NCI-H82 (cell line): ENCODE data around the gene NR3C2.
A peak's percentile ranks its signal among the peaks of the same experiment; 100 is the strongest.

ENCODE experiments used
- DNase-seq: peaks from one replicate; lab custom pipeline; 2025; lab: John Stamatoyannopoulos, UW

NR3C2 gene

DNA sequence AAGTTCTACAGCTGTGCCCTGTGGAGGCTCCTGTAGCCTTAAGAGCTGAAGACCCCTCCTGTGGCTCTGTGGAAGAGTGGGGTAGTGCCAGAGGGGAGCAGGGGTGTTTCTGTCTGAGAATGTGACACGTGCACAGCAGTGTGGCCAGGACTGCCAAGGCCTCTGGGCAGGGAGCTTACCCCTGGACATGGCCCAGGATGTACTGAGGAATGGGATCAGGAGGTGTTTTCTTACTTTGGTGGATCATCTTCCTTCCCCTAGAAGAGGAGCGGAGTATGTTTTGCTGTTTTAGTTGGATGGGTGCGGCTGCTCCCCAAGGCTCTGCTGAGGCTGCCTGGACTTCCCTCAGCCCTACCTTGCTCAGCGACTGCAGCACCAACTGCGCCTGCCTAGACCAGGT lies 367.8 kb downstream of the NR3C2 start:
- DNase-seq: no peak

GRCh38 chr4:148073349-148073748 lies 368.9 kb downstream of the NR3C2 start:
- no peak for DNase-seq

DNA sequence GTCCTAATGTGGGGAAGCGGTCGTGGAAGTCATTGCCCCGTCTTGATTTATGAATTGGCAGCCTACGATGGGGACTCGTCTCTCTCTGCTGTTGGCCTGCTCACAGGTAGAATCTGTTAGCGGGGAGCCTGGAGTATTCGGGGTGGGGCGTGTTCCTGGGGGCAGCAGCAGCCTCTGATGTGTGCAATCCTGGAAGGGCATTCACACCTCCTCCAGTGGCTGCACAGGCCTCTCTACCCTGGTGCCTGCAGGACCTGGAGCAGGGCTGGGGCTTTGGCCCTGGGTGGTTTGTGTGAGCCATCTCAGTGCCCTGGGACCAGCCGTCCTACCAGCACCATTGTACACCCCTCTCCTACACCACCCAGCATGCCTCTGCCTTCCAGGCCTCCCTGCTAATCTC lies 369.4 kb downstream of the NR3C2 start:
- no peak for DNase-seq

- DNase-seq: no peak
Observed at GRCh38 chr4:148071009-148071408, 371.2 kb downstream of the NR3C2 start.

- DNase-seq: no peak
Observed at GRCh38 chr4:148069895-148070178, 372.4 kb downstream of the NR3C2 start.

DNA sequence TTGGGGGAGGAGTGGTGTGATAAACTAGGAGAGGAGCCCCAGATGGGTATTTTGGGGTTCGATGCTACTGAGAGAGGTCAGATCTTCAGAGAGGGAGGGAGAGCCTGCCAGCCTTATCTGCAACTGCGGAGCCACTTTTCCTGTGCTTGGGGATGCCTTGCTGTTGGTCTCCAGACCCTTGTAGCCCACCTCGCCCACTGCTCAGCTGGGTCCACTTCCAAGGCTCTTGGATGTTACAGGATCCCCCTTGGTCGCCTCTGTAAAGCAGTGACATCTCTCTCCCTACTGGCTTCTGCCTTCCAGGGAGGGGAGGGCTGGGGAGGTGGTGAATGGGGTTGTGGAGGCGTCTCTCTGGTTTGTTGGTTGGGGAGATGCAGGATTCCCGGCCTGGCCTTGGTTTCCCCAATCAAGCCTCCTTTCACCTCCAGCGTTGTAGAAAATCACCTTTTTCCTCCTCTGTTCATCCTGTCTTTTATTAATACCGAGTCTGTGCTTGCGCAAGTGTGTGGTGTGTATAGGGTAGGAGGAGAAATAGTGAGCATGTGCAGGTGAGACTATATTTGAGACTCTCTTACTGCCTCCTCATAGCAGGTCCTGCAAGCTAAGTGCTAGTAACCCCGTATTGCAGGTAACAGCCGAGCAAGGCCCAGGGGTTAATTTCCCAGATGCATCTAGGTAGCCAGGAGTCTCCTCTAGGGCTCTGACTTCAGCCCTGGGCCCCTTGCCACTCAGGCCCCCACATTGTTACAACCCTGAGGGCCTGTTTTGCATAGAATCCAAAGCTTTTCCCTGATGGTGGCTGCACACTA lies 372.9 kb downstream of the NR3C2 start:
- no peak for DNase-seq

- DNase-seq: peak; percentile 92
Observed at GRCh38 chr4:148068065-148068911, 373.9 kb downstream of the NR3C2 start.

DNA sequence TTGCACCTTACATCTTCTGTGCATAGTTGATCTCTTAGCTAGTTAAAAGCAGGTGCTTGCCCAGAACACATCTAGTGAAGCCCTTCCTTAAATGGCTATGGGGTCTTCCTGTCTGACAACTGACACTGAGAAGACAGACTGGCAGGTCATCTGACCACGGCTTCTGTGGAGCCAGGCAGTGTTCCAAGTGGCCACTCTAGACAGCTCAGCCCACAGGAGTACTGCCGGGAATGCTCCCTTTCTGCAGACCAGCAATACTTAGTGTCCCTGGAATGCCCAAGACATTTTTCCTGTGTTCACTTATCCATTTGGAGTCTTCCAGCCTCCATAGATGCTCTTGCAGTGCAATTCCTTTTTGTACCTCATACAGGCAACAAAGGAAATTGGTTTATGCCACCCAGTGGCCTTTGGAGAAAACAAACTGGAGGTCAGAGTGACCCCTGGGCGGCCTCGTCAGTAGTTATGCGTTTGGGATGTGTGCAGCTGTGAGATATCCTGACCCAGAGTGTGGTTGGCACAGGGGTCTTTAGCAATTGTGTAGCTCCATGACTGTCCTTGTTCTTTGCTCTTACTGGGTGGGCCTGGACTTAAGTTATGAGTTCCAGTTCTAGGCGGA lies 374.8 kb downstream of the NR3C2 start:
- peak; percentile 30 for DNase-seq

- peak; percentile 50 for DNase-seq
Observed at GRCh38 chr4:148065075-148065474, 377.1 kb downstream of the NR3C2 start.

DNA sequence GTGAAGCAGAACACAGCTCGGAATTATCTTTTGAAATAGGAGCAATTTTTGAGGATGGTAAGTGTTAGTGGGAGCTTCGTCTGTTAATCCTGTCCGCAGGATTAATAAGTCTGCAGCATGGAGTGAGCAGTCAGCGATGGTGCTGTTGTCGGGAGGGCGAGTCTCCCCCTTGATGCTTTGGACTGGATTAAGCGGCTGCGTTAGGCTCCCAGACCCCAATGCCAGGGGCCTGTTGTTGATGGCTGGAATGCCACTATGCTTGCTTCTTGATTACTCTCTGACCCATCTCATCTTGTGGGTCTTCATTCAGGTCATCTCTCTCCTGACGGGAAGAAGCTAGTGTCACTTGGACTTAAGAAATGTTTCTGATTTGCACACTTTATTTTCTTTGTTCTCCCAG lies 377.8 kb downstream of the NR3C2 start:
- DNase-seq: peak; percentile 87

GRCh38 chr4:148062301-148062950 lies 379.8 kb downstream of the NR3C2 start:
- peak; percentile 45 for DNase-seq

DNA sequence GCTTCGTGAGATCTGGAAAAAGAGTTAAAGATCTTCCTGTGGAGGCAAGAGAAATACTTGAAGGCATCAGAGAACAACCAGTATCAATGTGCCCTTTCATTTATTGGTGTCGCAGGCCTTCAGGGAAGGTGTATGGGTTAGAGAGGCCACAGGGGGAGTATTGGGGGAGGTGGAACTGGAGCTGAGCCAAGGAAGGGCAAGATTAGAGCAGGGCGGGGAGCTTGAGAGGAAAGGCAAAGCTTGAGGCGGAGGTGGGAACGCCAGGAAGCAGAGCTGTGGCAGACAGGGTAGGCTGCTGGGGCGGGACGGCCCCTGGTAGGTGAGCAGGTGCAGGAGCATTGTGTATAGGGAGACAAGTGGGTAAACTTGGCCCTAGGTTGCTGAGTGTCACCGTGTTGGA lies 380.4 kb downstream of the NR3C2 start:
- peak; percentile 86 for DNase-seq

DNA sequence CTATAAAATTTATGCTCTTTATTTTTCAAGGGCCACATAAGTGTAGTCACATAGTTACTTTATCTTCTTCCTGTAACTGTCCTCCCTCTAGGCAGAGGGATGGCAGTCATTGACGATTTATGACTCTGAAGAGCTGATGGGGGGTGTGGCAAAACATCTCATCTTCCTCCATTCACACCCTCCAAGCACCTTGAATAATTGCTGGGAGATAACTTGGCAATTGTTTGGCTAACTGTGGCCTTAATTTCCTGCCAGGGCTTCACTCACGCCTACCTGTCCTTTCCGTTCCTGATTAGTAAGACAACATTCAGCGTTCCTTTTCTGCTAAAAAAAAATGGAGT lies 381.1 kb downstream of the NR3C2 start:
- DNase-seq: peak; percentile 51

GRCh38 chr4:148060264-148061140 lies 381.7 kb downstream of the NR3C2 start:
- peak; percentile 13 for DNase-seq

DNA sequence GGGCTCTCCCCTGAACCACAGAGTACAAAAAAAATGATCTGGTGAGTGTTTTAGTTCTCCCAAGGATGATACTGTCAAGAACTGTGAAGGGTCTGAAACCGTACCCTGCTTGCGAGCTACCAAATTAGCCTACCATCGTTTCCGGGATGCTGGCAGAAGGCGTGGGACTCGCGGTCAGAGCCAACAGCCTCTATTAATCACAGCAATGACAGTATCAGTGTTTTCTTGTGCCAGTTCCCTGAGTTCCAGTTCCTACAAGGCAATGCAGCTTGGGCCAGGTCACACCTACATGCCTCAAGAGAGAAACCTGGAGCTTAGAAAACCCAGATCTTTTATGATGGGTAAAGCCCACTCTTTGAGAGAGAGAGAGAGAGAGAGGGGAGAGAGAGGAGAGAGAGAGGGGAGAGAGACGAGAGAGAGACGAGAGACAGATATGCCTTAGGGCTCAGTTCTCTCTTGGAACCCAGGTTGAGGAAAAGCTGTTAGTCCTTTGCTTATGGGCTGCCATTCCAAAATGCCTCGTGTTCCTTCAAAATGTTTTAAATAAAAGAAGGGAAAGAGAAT lies 382.5 kb downstream of the NR3C2 start:
- DNase-seq: no peak

DNA sequence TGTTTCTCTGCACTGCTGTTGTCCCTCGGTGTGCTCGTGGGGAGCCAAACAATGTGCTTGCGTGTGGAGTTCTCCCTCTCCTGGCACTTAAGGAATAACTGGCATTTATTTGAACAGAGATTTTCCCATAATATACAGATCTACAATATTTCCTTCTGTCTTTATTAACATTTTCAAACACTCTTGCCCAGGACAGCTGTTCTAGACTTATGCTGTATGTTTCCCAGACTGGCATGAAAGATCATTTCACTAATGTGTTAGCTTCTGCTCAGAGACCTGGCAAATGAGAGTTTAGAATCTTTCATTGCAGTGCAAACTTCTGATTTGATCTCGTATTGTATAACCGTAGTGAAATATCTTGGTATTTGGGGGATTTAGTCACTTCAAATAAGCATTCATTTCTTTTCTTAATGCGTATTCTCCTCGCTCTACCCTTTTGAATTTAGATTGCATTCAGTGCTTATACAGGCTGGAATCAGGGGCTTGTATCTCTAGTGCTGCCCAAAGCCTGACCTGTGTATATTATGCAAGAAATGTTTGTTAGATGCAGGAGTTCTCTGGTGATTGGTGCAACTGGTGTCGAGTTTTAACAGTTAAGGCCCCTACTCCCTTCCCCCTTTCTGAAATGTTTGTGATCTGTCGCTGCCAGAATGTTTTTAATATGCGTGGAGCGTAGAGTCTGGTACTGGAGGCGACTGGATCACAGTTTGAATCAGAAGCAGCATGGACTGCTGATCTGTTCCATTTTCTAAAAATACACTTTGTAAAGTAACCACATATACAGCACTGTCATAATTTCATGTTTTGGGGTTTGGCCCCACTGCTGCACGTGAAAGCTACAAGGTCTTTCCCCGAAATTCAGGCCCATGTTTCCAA lies 384.0 kb downstream of the NR3C2 start:
- no peak for DNase-seq

DNA sequence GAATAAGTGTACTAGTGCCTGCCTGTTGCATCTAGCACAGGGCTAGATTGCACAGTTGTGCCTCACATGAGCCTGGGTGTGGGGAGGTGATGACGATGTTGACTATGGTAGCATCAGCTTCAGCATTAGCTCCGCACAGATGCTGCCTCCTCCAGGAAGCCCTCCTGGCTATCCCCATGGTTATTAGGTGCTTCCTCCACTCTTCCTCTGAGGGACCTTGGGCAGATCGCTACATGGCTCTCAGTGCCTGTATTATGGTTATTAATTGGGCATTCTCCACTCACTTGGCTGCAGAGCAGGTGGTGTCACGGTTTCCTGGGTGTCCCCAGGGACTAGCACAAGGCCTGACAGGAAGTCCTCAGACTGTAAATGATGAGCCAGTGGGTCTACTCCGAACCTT lies 384.7 kb downstream of the NR3C2 start:
- DNase-seq: peak; percentile 22

DNA sequence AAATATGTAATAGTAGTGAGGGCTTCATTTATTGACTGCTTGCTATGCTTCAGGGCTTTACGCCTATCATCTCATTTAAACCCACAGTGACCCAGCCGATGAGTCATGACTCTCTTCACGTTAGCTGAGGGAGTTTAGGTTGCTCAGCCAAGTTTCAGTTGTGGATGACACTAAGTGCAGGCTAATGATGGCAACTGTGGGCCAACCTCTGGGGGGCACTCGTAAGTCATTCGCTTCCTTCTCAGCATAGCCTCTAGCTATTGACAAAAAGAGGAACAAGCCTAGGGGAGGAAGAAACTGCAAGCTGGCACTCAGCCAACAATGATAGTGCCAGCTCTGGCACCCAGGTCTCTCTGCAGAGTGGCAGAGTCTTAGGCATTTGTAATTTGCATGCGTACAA lies 385.3 kb downstream of the NR3C2 start:
- no peak for DNase-seq

GRCh38 chr4:148055844-148056243 lies 386.4 kb downstream of the NR3C2 start:
- DNase-seq: no peak

DNA sequence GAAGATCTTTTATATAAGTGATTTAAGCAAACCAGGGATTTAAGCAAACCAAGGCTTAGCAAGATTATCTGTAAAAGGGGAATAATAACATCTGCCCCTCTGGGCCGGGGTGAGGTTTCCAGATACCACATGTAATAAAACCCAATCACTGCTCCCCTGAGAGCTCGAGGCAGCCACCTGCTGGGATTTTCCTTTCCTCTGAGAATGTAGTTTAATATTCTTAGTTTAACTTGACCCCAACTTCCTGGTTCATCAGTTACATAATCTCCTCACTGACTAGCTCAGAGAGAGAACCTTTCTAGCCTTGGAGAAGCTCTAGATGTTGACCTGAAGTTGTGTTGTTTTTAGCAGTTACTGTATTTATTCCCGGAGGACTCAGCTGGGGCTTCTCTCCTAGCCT lies 387.9 kb downstream of the NR3C2 start:
- DNase-seq: peak; percentile 97
